H9 (cell line): ENCODE data around the gene DCUN1D2. TPM values are rescaled to one million over a fixed set of nuclear protein-coding genes. Genes with fewer than 3 reads are reported as not detected.

Experiments used
- DNase-seq: peaks from one replicate; pipeline ENCODE4 v3.0.0-alpha.2; 2017
- H2AFZ ChIP-seq: one replicate; pipeline ENCODE4 v1.6.1; 2013; ENCODE audit warnings: mild to moderate bottlenecking, low read length, control low read depth, moderate library complexity
- H2AK5ac ChIP-seq: 2 replicates; pipeline ENCODE4 v1.6.1; 2013; ENCODE audit warnings: low read length, control low read depth, mixed read lengths; ENCODE audit not compliant: insufficient read length
- H2BK120ac ChIP-seq: one replicate; pipeline ENCODE4 v1.6.1; 2013; ENCODE audit warnings: low read depth, mild to moderate bottlenecking, low read length, control low read depth, inconsistent platforms; ENCODE audit not compliant: poor library complexity, severe bottlenecking
- H2BK12ac ChIP-seq: 2 replicates; pipeline ENCODE4 v1.6.1; 2013; ENCODE audit warnings: low read length, control low read depth, mixed read lengths, low read depth; ENCODE audit not compliant: insufficient read length
- H2BK15ac ChIP-seq: 2 replicates; pipeline ENCODE4 v1.6.1; 2013; ENCODE audit warnings: low read depth, low read length, control low read depth
- H2BK20ac ChIP-seq: one replicate; pipeline ENCODE4 v1.6.1; 2013; ENCODE audit warnings: low read depth, mild to moderate bottlenecking, low read length, control low read depth, inconsistent platforms; ENCODE audit not compliant: poor library complexity, severe bottlenecking
- H2BK5ac ChIP-seq: 2 replicates; pipeline ENCODE4 v1.6.1; 2013; ENCODE audit warnings: low read length, control low read depth, mixed read lengths; ENCODE audit not compliant: insufficient read length
- H3K14ac ChIP-seq: 2 replicates; pipeline ENCODE4 v1.6.1; 2013; ENCODE audit warnings: low read length, control low read depth; ENCODE audit not compliant: insufficient read depth
- H3K18ac ChIP-seq: 2 replicates; pipeline ENCODE4 v1.6.1; 2013; ENCODE audit warnings: low read depth, mild to moderate bottlenecking, mixed read lengths, low read length, control low read depth; ENCODE audit not compliant: insufficient read length
- H3K23ac ChIP-seq: 2 replicates; pipeline ENCODE4 v1.6.1; 2013; ENCODE audit warnings: low read length, control low read depth, mixed read lengths, low read depth; ENCODE audit not compliant: insufficient read length
- H3K23me2 ChIP-seq: 2 replicates; pipeline ENCODE4 v1.6.1; 2013; ENCODE audit warnings: low read depth, mild to moderate bottlenecking, mixed read lengths, low read length, control low read depth; ENCODE audit not compliant: insufficient read length, poor library complexity, severe bottlenecking
- H3K27ac ChIP-seq: 2 replicates; pipeline ENCODE4 v1.5.1; 2013; ENCODE audit warnings: low read length, control low read depth, mixed read lengths, low read depth; ENCODE audit not compliant: insufficient read length
- H3K27me3 ChIP-seq: 2 replicates; pipeline ENCODE4 v1.6.1; 2013; ENCODE audit warnings: low read length, control low read depth, inconsistent platforms; ENCODE audit not compliant: insufficient read depth
- H3K4ac ChIP-seq: 2 replicates; pipeline ENCODE4 v1.6.1; 2013; ENCODE audit warnings: low read depth, mild to moderate bottlenecking, control low read depth, inconsistent platforms, low read length, moderate library complexity
- H3K4me1 ChIP-seq: 2 replicates; pipeline ENCODE4 v1.6.1; 2013; ENCODE audit warnings: low read length, control low read depth, inconsistent platforms; ENCODE audit not compliant: insufficient read depth
- H3K4me2 ChIP-seq: 2 replicates; pipeline ENCODE4 v1.6.1; 2013; ENCODE audit warnings: low read length, control low read depth, mixed read lengths; ENCODE audit not compliant: insufficient read length, insufficient read depth
- H3K56ac ChIP-seq: 2 replicates; pipeline ENCODE4 v1.6.1; 2013; ENCODE audit warnings: low read depth, mild to moderate bottlenecking, mixed read lengths, low read length, control low read depth; ENCODE audit not compliant: insufficient read length
- H3K79me1 ChIP-seq: 2 replicates; pipeline ENCODE4 v1.6.1; 2013; ENCODE audit warnings: low read depth, mild to moderate bottlenecking, moderate library complexity, low read length, control low read depth, inconsistent platforms; ENCODE audit not compliant: insufficient read depth, poor library complexity, severe bottlenecking
- H3K79me2 ChIP-seq: 2 replicates; pipeline ENCODE4 v1.6.1; 2013; ENCODE audit warnings: low read length, control low read depth, inconsistent platforms; ENCODE audit not compliant: insufficient read depth
- H3K9ac ChIP-seq: 2 replicates; pipeline ENCODE4 v1.6.1; 2013; ENCODE audit warnings: low read length, control low read depth, mixed read lengths; ENCODE audit not compliant: insufficient read length; ENCODE audit errors: extremely low read depth
- H3K9me3 ChIP-seq: one replicate; pipeline ENCODE4 v1.6.1; 2013; ENCODE audit warnings: low read depth, low read length, inconsistent platforms; ENCODE audit not compliant: control insufficient read depth
- H3T11ph ChIP-seq: one replicate; pipeline ENCODE4 v1.6.1; 2013; ENCODE audit warnings: mild to moderate bottlenecking, low read length, control low read depth, inconsistent platforms
- H4K20me1 ChIP-seq: one replicate; pipeline ENCODE4 v1.6.1; 2013; ENCODE audit not compliant: control insufficient read depth, insufficient read length, insufficient read depth
- H4K5ac ChIP-seq: 2 replicates; pipeline ENCODE4 v1.6.1; 2013; ENCODE audit warnings: low read depth, mild to moderate bottlenecking, mixed read lengths, low read length, control low read depth; ENCODE audit not compliant: insufficient read length
- H4K8ac ChIP-seq: replicated peaks from 2 replicates; pipeline ENCODE4 v1.6.1; 2013; ENCODE audit warnings: low read length, control low read depth, mixed read lengths, low read depth; ENCODE audit not compliant: insufficient read length
- H4K91ac ChIP-seq: 2 replicates; pipeline ENCODE4 v1.6.1; 2013; ENCODE audit warnings: low read depth, mild to moderate bottlenecking, moderate library complexity, mixed read lengths, low read length, control low read depth; ENCODE audit not compliant: insufficient read length
- H3K27ac Mint-ChIP-seq, 3 experiments: 2 replicates in 2 of 3; 3 replicates in 1 of 3; pipeline ENCODE4 v1.8.0; 2020 to 2021; ENCODE audit warnings: mixed read lengths in 3 of 3, mild to moderate bottlenecking in 1 of 3, moderate library complexity in 1 of 3
- H3K27me3 Mint-ChIP-seq: 2 replicates; pipeline ENCODE4 v1.8.0; 2021; ENCODE audit warnings: low read depth, mild to moderate bottlenecking, moderate library complexity, mixed read lengths
- H3K36me3 Mint-ChIP-seq, 3 experiments: 2 replicates in 2 of 3; 3 replicates in 1 of 3; pipeline ENCODE4 v1.8.0; 2020 to 2021; ENCODE audit warnings: low read depth in 3 of 3, mixed read lengths in 3 of 3; ENCODE audit not compliant: insufficient read depth in 1 of 3
- H3K4me1 Mint-ChIP-seq, 2 experiments: 2 replicates each; pipeline ENCODE4 v1.8.0; 2020; ENCODE audit warnings: mixed read lengths in 2 of 2
- H3K4me3 Mint-ChIP-seq, 2 experiments: 2 replicates in 1 of 2; 3 replicates in 1 of 2; pipeline ENCODE4 v1.8.0; 2020 to 2021; ENCODE audit warnings: mild to moderate bottlenecking in 2 of 2, mixed read lengths in 2 of 2, moderate library complexity in 1 of 2
- H3K9me3 Mint-ChIP-seq, 2 experiments: 2 replicates in 1 of 2; 3 replicates in 1 of 2; pipeline ENCODE4 v1.8.0; 2020; ENCODE audit warnings: mild to moderate bottlenecking in 2 of 2, mixed read lengths in 2 of 2, moderate library complexity in 1 of 2
- CTCF ChIP-seq: fragments of 200-600 bp; sonication (generic); conservative IDR thresholded peaks from 3 replicates; pipeline ENCODE4 v1.8.0; 2021; ENCODE audit warnings: antibody characterized with exemption, mild to moderate bottlenecking
- WGBS: extraction: QIAGEN DNeasy Blood & Tissue Kit; methylation state at CpG from one replicate; pipeline ENCODE4 v1.1.7; 2013; ENCODE audit warnings: missing lambda C conversion rate, low lambda C conversion rate, mixed read lengths; ENCODE audit not compliant: insufficient read length; ENCODE audit errors: extremely low coverage; 5-methylcytosine and 5-hydroxymethylcytosine counted together
- total RNA-seq: library from RNA; stranded (reverse); gene quantifications from 2 replicates; pipeline ENCODE4 v1.2.1, GENCODE V29; 2021

Gene DCUN1D2
- total RNA-seq, 1 experiment from 2014 or later, result 36.8 TPM

GRCh38 chr13:113415825-113416224 lies 74.7 kb downstream of the DCUN1D2 start:
- no peak overlapping the region for H3K56ac ChIP-seq
- no peak overlapping the region for H3K9ac ChIP-seq
- no peak overlapping the region for H4K8ac ChIP-seq
- H3K9me3 ChIP-seq, result no peaks in the 10 kb centered on the region
- no peaks in the 10 kb centered on the region for H4K20me1 ChIP-seq
- Mint-ChIP-seq H3K36me3 (peaks cover 2 to 5% (median 2%) of the 10 kb centered on the region in 3 experiments; a peak in 5 of 7 replicates), H3K27me3 (peaks cover 6% of the 10 kb centered on the region), H3K9me3 (peaks cover 2 to 4% of the 10 kb centered on the region in 2 experiments; a peak in 4 of 5 replicates), H3K4me1 (0 out of 4 replicates have a peak, but pooled peaks cover 0 to 9% of the 10 kb centered on the region in 2 experiments), H3K27ac (no peak overlapping the region), H3K4me3 (no peak overlapping the region)
- H2BK5ac ChIP-seq, result no peak overlapping the region
- no peak overlapping the region for H2BK15ac ChIP-seq
- H3K23me2 ChIP-seq, result no peaks in the 10 kb centered on the region
- H3K27ac ChIP-seq, result no peak overlapping the region
- no peak overlapping the region for H2BK20ac ChIP-seq
- no peak overlapping the region for H3K23ac ChIP-seq
- no peak overlapping the region for H2AFZ ChIP-seq
- no peak overlapping the region for H3T11ph ChIP-seq
- no peaks in the 10 kb centered on the region for H3K79me1 ChIP-seq
- H2BK120ac ChIP-seq, result no peak overlapping the region
- no peaks in the 10 kb centered on the region for H3K4me1 ChIP-seq
- no peaks in the 10 kb centered on the region for H3K27me3 ChIP-seq
- H3K18ac ChIP-seq, result no peak overlapping the region
- H3K4me2 ChIP-seq, result no peak overlapping the region
- no peak overlapping the region for H2BK12ac ChIP-seq
- H3K14ac ChIP-seq, result no peak overlapping the region
- H4K5ac ChIP-seq, result no peak overlapping the region
- no CpG with 5 or more reads among the region's 8 CpGs for WGBS
- 0 out of 3 replicates have a peak, but pooled peaks have one; percentile 19 for TF ChIP-seq CTCF
- no peaks in the 10 kb centered on the region for H3K79me2 ChIP-seq
- DNase-seq, result no peak
- H2AK5ac ChIP-seq, result no peak overlapping the region
- H4K91ac ChIP-seq, result no peak overlapping the region
- H3K4ac ChIP-seq, result no peak overlapping the region
